ENCODE data around the gene ADAMTS5.

ADAMTS5 gene

GRCh38 chr21:26967062-26967913, at the start of gene ADAMTS5:
Gene ADAMTS5, minus strand, starts transcription at chr21:26967088. Its CDS starts 697 bp downstream, at chr21:26966391.
- no peak within 1 kb of the TSS for H3K27ac Mint-ChIP-seq
- H3K4me1 Mint-ChIP-seq (ENCODE audit: low read depth), result no peaks in the 10 kb centered on the region
- no peaks in the 10 kb centered on the region for H3K36me3 Mint-ChIP-seq (ENCODE audit: low read depth)
- H3K4me3 Mint-ChIP-seq, result no peak within 1 kb of the TSS
- H3K9me3 Mint-ChIP-seq, result no peaks in the 10 kb centered on the region
- peaks cover 47% of the 10 kb centered on the region for H3K27me3 Mint-ChIP-seq

- no peak overlapping the region for H3K4me3 Mint-ChIP-seq
- H3K4me1 Mint-ChIP-seq (ENCODE audit: low read depth), result no peaks in the 10 kb centered on the region
- H3K27ac Mint-ChIP-seq, result no peak overlapping the region
- H3K27me3 Mint-ChIP-seq, result no peaks in the 10 kb centered on the region
- H3K9me3 Mint-ChIP-seq, result no peaks in the 10 kb centered on the region
- no peaks in the 10 kb centered on the region for H3K36me3 Mint-ChIP-seq (ENCODE audit: low read depth)
Observed at GRCh38 chr21:27001526-27001925, 34.6 kb upstream of the ADAMTS5 start.

DNA sequence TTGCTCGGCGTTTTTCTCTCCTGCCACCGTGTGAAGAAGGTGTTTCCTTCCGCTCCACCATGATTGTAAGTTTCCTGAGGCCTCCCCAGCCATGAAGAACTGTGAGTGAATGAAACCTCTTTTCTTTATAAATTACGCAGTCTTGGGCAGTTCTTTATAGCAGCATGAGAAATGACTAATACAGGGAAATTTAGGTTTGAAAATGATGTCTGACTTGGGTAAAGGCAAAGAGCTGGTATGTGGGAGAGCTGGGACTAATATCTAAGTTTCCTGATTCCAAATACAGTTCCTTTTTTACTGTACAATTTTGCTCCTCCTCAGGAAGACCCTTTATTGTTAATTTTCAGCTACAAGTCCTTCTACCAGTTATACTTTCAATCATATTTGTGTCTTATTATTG, 16.7 kb upstream of the ADAMTS5 start:
- Mint-ChIP-seq H3K4me1 (ENCODE audit: low read depth) (no peaks in the 10 kb centered on the region), H3K4me3 (no peak overlapping the region), H3K27me3 (no peaks in the 10 kb centered on the region), H3K36me3 (ENCODE audit: low read depth) (no peaks in the 10 kb centered on the region), H3K9me3 (peaks cover 4% of the 10 kb centered on the region), H3K27ac (no peak overlapping the region)

- Mint-ChIP-seq H3K27me3 (no peaks in the 10 kb centered on the region), H3K4me3 (no peak overlapping the region), H3K4me1 (ENCODE audit: low read depth) (no peaks in the 10 kb centered on the region)
Observed at GRCh38 chr21:26982767-26983166, 15.9 kb upstream of the ADAMTS5 start.

DNA sequence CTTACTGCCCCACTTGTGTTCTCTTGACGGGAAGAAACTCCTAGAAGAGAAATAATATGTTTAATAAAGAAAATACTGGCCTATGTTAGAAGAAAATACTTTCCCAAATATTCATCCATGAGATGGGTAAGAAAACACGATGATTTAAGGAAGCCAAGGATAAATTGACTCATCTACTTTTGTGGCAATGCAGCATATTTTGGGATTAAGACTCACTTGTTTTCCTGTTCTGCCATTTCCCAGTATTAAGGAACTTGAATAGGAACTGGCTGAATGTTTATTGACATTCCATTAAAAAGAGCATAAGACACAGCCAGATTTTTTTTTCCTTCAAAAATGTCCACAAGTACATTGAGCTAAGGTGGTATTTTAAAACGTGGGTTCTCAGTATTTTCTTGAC, 10.9 kb upstream of the ADAMTS5 start:
- Mint-ChIP-seq H3K36me3 (ENCODE audit: low read depth) (no peaks in the 10 kb centered on the region), H3K27me3 (no peaks in the 10 kb centered on the region), H3K27ac (no peak overlapping the region), H3K4me1 (ENCODE audit: low read depth) (no peaks in the 10 kb centered on the region), H3K9me3 (peaks cover 4% of the 10 kb centered on the region), H3K4me3 (no peak overlapping the region)

More at GRCh38 chr21:26982767-26983166, 15.9 kb upstream of the ADAMTS5 start:
- Mint-ChIP-seq H3K9me3 (peaks cover 4% of the 10 kb centered on the region), H3K36me3 (ENCODE audit: low read depth) (no peaks in the 10 kb centered on the region), H3K27ac (no peak overlapping the region)

GRCh38 chr21:26973226-26973625, 6.3 kb upstream of the ADAMTS5 start:
- H3K27me3 Mint-ChIP-seq, result peaks cover 3% of the 10 kb centered on the region
- no peak overlapping the region for H3K27ac Mint-ChIP-seq
- no peaks in the 10 kb centered on the region for H3K4me1 Mint-ChIP-seq (ENCODE audit: low read depth)
- no peaks in the 10 kb centered on the region for H3K36me3 Mint-ChIP-seq (ENCODE audit: low read depth)
- H3K4me3 Mint-ChIP-seq, result no peak overlapping the region
- H3K9me3 Mint-ChIP-seq, result no peaks in the 10 kb centered on the region

DNA sequence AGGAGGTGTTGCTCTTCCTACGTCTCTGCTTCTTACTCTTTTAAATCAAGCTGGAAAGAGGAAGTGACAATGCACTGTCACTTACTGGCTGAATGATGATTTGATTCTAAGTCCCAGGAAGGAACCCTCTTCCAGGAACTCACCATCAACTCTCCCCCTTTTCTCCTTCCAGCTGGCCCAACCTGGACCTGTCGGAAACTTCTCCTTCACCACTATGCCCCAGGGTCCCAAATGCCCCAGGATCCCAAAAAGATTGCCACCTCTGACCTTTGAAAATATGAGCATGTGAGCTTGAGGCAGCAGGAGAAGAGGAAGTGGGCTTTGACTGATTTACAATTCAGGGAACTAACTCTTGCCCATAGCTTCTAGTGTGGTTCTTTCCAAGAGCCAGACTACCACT, 5.3 kb upstream of the ADAMTS5 start:
- Mint-ChIP-seq H3K27me3 (peaks cover 13% of the 10 kb centered on the region), H3K36me3 (ENCODE audit: low read depth) (no peaks in the 10 kb centered on the region), H3K4me1 (ENCODE audit: low read depth) (no peaks in the 10 kb centered on the region), H3K9me3 (no peaks in the 10 kb centered on the region), H3K4me3 (no peak overlapping the region), H3K27ac (no peak overlapping the region)

- no peaks in the 10 kb centered on the region for H3K36me3 Mint-ChIP-seq (ENCODE audit: low read depth)
Observed at GRCh38 chr21:26969971-26970725, 3.3 kb upstream of the ADAMTS5 start.

GRCh38 chr21:26966649-26967061, 233 bp downstream of the ADAMTS5 start:
- H3K9me3 Mint-ChIP-seq, result no peaks in the 10 kb centered on the region
- peaks cover 47% of the 10 kb centered on the region for H3K27me3 Mint-ChIP-seq
- no peak overlapping the region for H3K27ac Mint-ChIP-seq
- H3K36me3 Mint-ChIP-seq (ENCODE audit: low read depth), result no peaks in the 10 kb centered on the region
- no peaks in the 10 kb centered on the region for H3K4me1 Mint-ChIP-seq (ENCODE audit: low read depth)
- no peak overlapping the region for H3K4me3 Mint-ChIP-seq

More at GRCh38 chr21:26969971-26970725, 3.3 kb upstream of the ADAMTS5 start:
- peaks cover 27% of the 10 kb centered on the region for H3K27me3 Mint-ChIP-seq
- H3K27ac Mint-ChIP-seq, result no peak overlapping the region
- no peaks in the 10 kb centered on the region for H3K9me3 Mint-ChIP-seq
- H3K4me3 Mint-ChIP-seq, result no peak overlapping the region
- H3K4me1 Mint-ChIP-seq (ENCODE audit: low read depth), result no peaks in the 10 kb centered on the region

DNA sequence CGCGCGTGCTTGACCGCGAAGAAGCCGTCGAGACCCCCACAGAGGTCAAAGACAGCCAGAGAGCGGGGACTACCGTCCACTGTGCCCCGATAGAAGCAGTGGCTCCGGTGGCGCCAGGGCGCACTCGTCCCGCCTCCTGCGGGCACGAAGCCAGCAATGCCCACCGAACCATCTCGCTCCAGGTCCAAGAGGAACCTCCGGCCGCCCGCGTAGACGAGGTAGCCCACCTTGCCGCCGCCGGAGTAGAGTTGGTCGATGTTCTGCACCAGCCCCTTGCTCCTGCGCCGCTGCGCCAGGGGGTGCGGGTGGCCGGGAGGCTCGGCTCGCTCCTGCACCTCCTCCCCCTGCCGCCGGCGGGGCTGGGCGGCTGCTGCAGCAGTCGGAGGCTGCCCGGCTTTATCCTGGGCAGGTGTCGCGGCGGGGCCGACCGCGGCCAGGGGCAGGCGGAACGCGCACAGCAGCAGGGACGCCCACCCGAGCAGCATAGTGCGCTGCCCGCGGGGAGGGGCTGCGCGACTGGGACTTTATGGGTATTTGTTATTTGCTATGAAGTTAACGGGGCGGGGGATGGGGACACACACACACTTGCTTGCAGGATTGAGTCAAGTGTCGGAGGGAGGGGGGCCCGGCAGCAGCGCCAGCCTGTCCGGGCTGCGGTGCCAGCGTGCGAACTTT, 844 bp downstream of the ADAMTS5 start:
- Mint-ChIP-seq H3K36me3 (ENCODE audit: low read depth) (no peaks in the 10 kb centered on the region), H3K4me3 (no peak overlapping the region), H3K27me3 (peaks cover 47% of the 10 kb centered on the region), H3K27ac (no peak overlapping the region), H3K9me3 (no peaks in the 10 kb centered on the region), H3K4me1 (ENCODE audit: low read depth) (no peaks in the 10 kb centered on the region)

GRCh38 chr21:26965040-26965906, 1.6 kb downstream of the ADAMTS5 start:
- Mint-ChIP-seq H3K27ac (no peak overlapping the region), H3K4me1 (ENCODE audit: low read depth) (no peaks in the 10 kb centered on the region), H3K4me3 (no peak overlapping the region), H3K9me3 (no peaks in the 10 kb centered on the region), H3K27me3 (peaks cover 47% of the 10 kb centered on the region), H3K36me3 (ENCODE audit: low read depth) (no peaks in the 10 kb centered on the region)

- H3K27me3 Mint-ChIP-seq, result peaks cover 47% of the 10 kb centered on the region
- H3K36me3 Mint-ChIP-seq (ENCODE audit: low read depth), result no peaks in the 10 kb centered on the region
Observed at GRCh38 chr21:26964170-26964778, 2.6 kb downstream of the ADAMTS5 start.

DNA sequence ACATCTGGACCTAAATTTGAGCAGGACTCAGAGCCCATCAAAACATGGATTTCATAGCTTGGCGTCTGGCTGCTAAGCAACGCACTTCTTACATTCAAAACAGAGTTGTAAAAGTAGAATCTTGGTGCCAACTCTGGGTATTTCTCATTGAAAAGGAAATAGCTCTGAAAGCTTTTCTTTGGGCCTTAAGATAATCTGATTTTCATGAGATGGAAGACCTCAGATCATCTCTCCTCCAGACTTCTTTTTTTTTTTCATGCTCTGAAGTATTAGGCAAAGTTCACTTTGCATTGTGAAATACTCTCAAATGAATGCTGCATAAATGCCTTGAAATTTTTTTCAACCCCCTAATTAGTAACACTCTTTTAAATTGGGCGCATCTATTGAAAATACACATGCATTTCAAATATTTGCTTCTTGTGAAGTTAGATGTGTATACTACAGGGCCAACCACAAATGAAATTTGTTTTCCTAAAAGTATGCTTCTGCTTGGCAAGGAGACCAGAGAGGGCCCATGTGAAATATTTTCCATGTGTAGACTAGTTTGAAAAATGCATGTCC, 4.2 kb downstream of the ADAMTS5 start:
- no peaks in the 10 kb centered on the region for H3K9me3 Mint-ChIP-seq
- H3K27ac Mint-ChIP-seq, result no peak overlapping the region
- peaks cover 39% of the 10 kb centered on the region for H3K27me3 Mint-ChIP-seq
- no peak overlapping the region for H3K4me3 Mint-ChIP-seq
- no peaks in the 10 kb centered on the region for H3K4me1 Mint-ChIP-seq (ENCODE audit: low read depth)
- no peaks in the 10 kb centered on the region for H3K36me3 Mint-ChIP-seq (ENCODE audit: low read depth)

More at GRCh38 chr21:26964170-26964778, 2.6 kb downstream of the ADAMTS5 start:
- H3K4me3 Mint-ChIP-seq, result no peak overlapping the region
- no peak overlapping the region for H3K27ac Mint-ChIP-seq
- no peaks in the 10 kb centered on the region for H3K4me1 Mint-ChIP-seq (ENCODE audit: low read depth)
- no peaks in the 10 kb centered on the region for H3K9me3 Mint-ChIP-seq

DNA sequence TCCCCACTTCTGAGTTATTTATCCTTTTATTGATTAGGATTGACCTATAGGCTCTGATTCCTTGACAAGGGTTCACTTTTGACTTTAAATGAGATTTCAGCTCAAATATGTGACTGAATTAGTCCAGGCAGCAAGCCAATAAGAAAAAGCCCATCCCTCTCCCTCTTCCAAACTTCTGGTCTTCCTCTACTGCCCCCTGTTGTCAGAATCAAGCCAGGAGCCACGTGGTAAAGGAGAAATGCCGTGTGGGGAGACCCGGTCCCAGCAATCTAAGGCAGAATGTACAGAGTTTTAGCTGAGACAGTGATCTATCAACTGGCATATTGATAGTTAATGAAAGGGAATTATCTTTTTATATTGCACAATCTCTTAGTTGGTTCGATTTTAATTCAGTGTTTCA, 5.2 kb downstream of the ADAMTS5 start:
- H3K9me3 Mint-ChIP-seq, result no peaks in the 10 kb centered on the region
- no peaks in the 10 kb centered on the region for H3K36me3 Mint-ChIP-seq (ENCODE audit: low read depth)
- no peak overlapping the region for H3K27ac Mint-ChIP-seq
- peaks cover 30% of the 10 kb centered on the region for H3K27me3 Mint-ChIP-seq
- no peak overlapping the region for H3K4me3 Mint-ChIP-seq
- H3K4me1 Mint-ChIP-seq (ENCODE audit: low read depth), result no peaks in the 10 kb centered on the region

Data from stimulated activated naive CD8-positive, alpha-beta T cell treated with anti-CD3 and anti-CD28 coated beads, Interleukin-15, Interleukin-2, amounts not matched to agents 100 ng/mL and 50 ng/mL, for 24 hours (primary cell).